ENCODE measurements around the gene TMEM50B.
"Not testable (repeated sequence)": the region's sequence is repeated elsewhere in the genome, so short reads cannot be mapped to it uniquely, and the experiment has no call there.

TMEM50B gene

DNA sequence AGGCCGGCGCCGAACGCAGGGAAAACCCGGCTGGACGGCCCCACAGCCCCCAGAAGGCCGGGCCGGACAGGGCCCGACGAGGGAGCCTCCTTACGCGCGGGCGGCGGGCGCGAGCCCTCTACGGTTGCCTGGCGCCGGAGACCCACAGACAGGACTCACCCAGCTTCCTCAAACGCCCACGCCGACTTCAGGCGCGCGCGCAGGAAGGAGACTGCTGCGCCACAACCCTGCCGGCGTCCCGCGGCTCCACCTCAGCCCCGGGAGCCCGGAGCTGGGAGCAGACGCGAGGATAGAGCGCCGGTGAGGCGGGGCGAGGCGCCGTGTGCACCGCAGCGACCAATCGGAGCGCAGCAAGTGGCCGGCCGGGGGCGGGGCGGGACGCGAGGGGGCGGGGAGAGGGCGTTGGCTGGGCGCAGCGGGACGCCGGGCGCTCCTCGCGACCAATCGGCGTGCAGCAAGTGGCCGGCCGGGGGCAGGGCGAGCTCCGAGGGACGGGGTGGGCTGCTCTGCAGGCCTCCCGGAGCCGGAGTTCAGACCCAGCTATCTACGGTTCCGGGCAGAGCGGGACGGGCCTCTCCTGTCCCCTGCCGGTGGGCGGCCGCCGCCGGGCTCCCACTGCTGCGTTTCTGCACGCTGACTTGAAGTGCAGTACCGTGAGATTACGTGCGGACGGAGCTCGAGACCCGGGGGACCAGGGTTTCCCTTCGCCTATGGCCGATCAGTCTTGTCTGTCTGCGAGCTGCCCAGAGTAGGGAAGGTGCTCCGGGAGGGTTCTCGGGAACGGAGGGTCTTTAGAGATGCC is at the start of gene TMEM50B:
Gene TMEM50B, minus strand, starts transcription at position 296 of the 802 bp plus-strand sequence. CDS start 11,089 bp downstream, outside the sequence.
- peak; percentile 98 for DNase-seq

DNA sequence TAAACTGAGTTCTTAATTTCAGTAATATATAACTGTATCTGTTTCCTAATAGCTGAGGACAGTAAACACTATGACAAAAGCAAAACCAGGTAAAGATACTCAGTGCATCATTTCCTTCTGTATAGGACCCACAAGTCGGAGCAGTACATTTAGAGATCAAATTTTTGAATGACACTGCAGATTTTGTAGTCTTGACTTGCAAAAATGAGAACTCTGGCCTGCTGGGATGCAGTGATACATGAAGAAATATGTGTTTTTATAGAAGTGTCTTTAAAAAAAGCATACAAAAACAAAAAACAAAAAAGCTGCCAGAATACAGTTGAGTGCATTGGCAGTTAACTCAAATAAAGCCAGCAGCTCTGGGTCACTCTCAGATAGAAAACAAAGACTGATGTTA is 43.2 kb upstream of the TMEM50B start:
- DNase-seq = no peak

GRCh38 chr21:33522297-33522952 is 42.7 kb upstream of the TMEM50B start:
- DNase-seq = no peak

- DNase-seq = no peak
These were observed 39.1 kb upstream of the TMEM50B start for GRCh38 chr21:33518899-33519298.

GRCh38 chr21:33514229-33514628 is 34.5 kb upstream of the TMEM50B start:
- no peak for DNase-seq

DNA sequence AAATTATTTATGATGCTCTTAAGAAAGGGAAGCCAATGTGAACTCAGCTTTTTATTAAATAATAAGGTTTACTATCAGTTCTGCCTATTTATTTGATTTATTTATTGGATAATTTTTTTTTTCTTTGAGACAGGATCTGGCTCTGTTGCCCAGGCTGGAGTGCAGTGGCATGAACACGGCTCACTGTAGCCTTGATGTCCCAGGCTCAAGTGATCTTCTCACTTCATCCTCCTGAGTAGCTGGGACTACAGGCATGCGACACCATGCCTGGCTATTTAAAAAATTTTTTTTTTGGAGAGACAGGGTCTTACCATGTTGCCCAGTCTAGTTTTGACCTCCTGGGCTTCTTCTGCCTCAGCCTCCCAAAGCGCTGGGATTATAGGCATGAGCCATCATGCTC is 32.7 kb upstream of the TMEM50B start:
- no peak for DNase-seq

DNA sequence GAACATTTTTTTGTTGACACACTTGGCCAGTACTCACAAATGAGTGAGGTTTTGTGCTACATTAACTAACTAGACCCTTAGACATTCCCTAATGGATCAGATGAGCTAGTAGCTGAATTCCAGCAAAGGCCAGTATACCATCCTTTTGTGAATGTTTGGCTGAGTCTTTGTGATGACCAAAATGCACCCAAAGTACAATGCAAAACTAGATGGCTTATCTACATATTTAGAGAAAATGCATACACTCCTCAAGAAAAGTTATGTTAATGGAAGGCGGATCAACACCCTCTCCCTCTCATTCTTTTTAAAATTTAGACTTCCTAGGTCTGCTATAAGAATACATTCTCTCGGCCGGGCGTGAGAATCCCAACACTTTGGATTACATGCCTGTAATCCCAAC is 31.9 kb upstream of the TMEM50B start:
- no peak for DNase-seq

- no peak for DNase-seq
These were observed 31.1 kb upstream of the TMEM50B start for GRCh38 chr21:33510826-33511225.

DNA sequence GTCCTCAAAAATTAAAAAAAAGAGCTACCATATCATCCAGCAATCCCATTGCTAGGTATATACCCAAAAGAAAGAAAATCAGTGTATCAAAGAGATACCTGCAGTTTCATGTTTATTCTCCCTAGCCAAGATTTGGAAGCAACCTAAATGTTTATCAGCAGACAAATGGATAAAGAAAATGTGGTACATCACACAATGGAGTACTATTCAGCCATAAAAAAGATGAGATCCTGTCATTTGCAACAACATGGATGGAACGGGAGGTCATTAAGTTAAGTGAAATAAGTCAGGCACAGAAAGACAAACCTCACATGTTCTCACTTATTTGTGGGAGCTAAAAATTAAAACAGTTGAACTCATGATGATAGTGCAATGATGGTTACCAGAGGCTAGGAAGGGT is 27.2 kb upstream of the TMEM50B start:
- not testable (repeated sequence) for DNase-seq

DNA sequence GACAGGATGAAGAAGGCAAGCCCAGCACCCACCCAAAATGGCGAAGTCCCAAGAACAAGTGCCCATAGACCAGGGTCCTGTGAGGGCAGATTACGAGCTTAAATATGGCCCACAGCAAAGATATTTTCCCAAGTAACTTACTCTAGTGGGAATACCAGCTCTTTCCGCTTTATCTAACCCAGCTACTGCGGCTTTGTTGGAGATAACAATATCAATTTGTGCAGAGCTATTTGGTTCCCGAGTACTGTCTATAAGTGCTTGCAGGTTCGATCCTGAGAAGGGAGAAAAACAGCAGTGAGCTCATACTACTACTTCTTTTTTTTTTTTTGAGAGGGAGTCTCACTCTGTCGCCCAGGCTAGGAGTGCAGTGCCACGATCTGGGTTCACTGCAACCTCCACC is 26.1 kb upstream of the TMEM50B start:
- no peak for DNase-seq

DNA sequence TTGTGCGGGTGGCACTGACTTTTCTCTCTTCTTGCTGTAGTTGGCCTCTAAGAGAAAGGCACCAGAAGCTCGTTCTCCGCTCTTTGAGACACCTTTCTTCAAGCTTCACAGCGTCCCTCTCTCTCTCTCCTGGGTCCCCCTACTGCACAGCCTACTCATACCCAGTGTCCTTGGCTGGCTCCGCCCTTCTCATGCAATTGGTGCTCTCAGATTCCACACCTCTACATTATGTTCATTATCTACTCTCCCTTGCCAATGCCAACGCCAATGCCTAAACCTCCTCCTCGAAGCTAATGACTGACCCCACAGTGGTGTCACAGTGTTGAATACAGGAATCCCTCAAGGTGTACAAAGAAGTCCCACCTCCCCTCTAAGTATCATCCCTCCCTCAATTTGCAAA is 16.6 kb upstream of the TMEM50B start:
- peak; percentile 40 for DNase-seq

DNA sequence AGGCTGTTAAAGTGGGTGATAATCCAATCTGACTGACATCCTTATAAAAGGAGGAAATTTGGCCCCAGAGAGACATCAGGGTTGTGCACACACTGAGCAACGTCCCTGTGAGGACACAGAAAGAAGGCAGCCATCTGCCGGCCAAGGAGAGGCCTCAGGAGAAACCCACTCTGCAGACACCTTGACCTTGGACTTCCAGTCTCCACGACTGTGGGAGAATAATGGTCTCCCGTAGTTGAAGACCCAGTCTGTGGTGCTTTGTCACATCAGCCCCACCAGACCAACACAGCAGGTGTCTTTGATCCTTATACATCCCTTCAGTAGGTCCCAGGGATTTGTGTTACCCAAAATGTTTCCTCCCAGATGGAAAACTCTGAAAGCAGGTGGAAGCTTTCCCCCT is 16.0 kb upstream of the TMEM50B start:
- DNase-seq = no peak

GRCh38 chr21:33493756-33494155 is 14.0 kb upstream of the TMEM50B start:
- DNase-seq = no peak

DNA sequence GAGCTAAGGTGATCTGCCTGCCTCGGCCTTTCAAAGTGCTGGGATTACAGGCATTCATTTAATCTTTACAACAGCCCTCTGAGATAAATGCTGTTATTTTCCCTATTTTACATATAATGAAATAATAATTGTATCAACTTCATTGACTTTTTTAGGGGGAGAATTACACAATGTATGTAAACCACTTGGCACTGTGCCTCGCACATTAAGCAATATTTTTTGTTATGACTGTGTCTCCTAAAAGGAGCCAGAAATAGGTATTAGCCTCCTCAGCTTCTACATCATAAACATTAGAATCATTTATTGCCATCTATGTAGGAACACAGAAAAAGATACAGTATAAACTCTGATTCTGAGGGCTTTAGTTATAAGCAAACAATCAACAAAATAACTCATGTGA is 12.8 kb upstream of the TMEM50B start:
- DNase-seq = no peak

DNA sequence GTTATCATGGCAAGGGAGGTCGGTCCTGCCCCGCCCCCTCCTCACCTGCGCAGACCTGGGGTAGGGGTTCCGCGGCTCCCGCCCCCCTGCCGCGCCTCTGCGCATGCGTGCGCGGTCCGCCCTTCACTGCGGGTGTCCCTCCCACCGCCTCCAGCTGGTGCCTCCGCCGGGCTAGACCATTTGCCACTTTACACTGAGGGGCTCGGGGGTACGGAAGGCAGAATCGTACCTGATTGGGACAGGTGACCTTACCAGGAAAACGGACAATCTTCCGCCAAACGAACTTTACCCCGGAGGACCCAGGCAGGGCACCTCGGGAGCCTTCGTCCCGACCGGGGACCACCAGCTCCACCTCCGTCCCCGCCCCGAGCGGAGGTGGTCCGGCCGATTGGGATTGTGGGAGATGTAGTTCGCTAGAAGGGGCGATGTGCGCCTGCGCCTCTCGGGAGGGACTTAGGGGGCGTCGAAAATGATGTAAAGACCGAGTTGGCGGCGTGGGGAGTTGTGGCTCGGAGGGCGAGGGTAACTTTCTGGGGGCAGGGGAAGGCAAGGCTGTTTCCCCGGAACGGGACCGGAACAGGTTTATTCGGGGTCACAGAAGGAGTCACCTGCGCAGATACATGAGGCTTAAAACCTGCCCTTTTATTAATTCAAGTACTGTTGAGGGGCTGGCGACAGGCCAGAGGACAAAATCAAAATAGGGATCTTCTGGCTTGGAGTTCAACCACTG is 11.8 kb upstream of the TMEM50B start, which contains the start of gene DNAJC28:
Gene DNAJC28, minus strand, starts transcription at position 344 of the 730 bp plus-strand sequence. CDS start 2,323 bp downstream, outside the sequence.
- DNase-seq = peak; percentile 97

- peak; percentile 59 for DNase-seq
These were observed 11.2 kb upstream of the TMEM50B start for GRCh38 chr21:33490991-33491372.

GRCh38 chr21:33488936-33489335 is 9.2 kb upstream of the TMEM50B start:
- no peak for DNase-seq

DNA sequence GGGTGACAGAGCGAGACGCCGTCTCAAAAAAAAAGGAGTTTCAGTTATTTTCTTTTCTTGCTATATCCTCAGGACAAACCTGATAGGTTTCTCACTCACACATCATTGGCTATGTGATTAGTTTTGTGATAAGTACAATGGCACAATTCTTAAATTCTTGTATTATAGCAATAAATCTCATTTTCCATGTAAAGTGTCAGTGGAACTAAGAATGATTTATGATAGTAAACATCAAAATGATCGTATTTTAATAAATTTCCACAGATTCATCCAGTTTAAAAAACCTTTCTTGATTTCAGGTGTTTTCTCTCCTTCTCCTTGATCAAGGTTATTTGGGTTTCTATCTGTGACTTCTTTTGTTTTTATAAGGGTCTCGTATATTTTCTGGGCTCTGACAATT is 8.2 kb upstream of the TMEM50B start:
- DNase-seq = no peak

DNA sequence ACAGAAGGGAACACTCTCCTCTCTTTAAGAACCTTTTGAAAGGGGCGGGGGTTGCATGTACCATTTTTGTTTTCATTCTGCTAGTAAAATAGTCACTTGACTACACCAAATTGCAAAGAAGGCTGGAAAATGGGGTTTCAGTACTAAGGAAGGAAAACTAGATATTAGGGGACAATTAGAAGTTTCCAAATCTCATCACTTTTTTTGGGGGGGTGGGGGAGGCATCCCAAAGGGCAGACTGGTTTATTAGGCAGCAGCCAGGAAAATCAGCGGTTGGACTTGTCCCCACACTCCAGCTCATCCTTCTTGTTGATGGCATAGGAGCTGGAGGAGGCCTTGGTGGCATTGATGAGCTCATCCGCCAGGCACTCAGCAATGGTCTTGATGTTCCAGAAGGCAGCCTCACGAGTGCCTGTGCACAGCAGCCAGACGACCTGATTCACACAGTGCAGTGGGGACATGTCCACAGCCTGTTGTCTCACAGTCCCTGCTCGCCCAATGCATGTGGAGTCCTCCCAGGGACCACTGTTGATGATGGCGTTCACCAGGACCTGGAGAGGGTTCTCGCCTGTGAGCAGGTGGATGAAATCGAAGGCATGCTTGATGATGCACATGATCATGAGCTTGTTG is 1.7 kb upstream of the TMEM50B start:
- DNase-seq = no peak

- no peak for DNase-seq
These were observed 818 bp upstream of the TMEM50B start for GRCh38 chr21:33480481-33481103.

GRCh38 chr21:33478935-33479678 is 667 bp downstream of the TMEM50B start:
- peak; percentile 78 for DNase-seq

- DNase-seq = no peak
These were observed 1.6 kb downstream of the TMEM50B start for GRCh38 chr21:33478182-33478581.
